ENCODE data around the gene IQGAP3. TPM values are rescaled to one million over a fixed set of nuclear protein-coding genes. Genes with fewer than 3 reads are reported as not detected.

The IQGAP3 gene
- total and polyA plus RNA-seq, 2 experiments from 2014 or later, result 11.9 to 31.8 TPM

- Histone ChIP-seq H3K4me1 (ENCODE audit: insufficient read depth) (peaks cover 8% of the 10 kb centered on the region; the same call in 1 of the 2 replicates), H3K79me2 (replicated peaks; ENCODE audit: insufficient read depth) (no peaks in the 10 kb centered on the region), H3F3A (replicated peaks; ENCODE audit: low read depth) (peaks cover 34% of the 10 kb centered on the region), H3K36me3 (ENCODE audit: insufficient read depth) (peaks cover 5% of the 10 kb centered on the region), H2AFZ (no peak overlapping the region), H3K27me3 (ENCODE audit: insufficient read depth) (no peaks in the 10 kb centered on the region), H3K4me3 (peak overlapping the region; percentile 95), H4K20me1 (replicated peaks; ENCODE audit: insufficient read depth) (peaks cover 19% of the 10 kb centered on the region), H3K4me2 (peak overlapping the region; percentile 80), H3K27ac (ENCODE audit: low read depth) (peak overlapping the region; percentile 59; the same call in 1 of the 2 replicates), H3K9me2 (ENCODE audit: insufficient read depth) (no peaks in the 10 kb centered on the region)
- peaks cover 17% of the 10 kb centered on the region for H3K4me1 Mint-ChIP-seq
- peaks cover 4% of the 10 kb centered on the region for H3K27me3 Mint-ChIP-seq (ENCODE audit: insufficient read depth, low read depth, poor library complexity)
- peak; percentile 21 for DNase-seq (ENCODE audit: low spot score)
- ATAC-seq, result peak; percentile 29
- no peaks in the 10 kb centered on the region for H3K9me3 Mint-ChIP-seq
- no peak for TF ChIP-seq STAT1 (IDR thresholded peaks at IDR 0.05; ENCODE audit: unreplicated experiment)
- no peak for TF ChIP-seq ETS1 (IDR thresholded peaks at IDR 0.05)
- TF ChIP-seq POLR2AphosphoS5 (IDR thresholded peaks at IDR 0.05; ENCODE audit: low read depth), result peak; percentile 41; the same call in 1 of the 2 replicates
- peak overlapping the region; percentile 82 for H3K4me3 Mint-ChIP-seq
- peak overlapping the region; percentile 75; the same call in 1 of the 2 replicates for H3K27ac Mint-ChIP-seq
- H3K36me3 Mint-ChIP-seq (ENCODE audit: low read depth), result peaks cover 48% of the 10 kb centered on the region
Observed at GRCh38 chr1:156592158-156592909, 20.0 kb upstream of the IQGAP3 start.

DNA sequence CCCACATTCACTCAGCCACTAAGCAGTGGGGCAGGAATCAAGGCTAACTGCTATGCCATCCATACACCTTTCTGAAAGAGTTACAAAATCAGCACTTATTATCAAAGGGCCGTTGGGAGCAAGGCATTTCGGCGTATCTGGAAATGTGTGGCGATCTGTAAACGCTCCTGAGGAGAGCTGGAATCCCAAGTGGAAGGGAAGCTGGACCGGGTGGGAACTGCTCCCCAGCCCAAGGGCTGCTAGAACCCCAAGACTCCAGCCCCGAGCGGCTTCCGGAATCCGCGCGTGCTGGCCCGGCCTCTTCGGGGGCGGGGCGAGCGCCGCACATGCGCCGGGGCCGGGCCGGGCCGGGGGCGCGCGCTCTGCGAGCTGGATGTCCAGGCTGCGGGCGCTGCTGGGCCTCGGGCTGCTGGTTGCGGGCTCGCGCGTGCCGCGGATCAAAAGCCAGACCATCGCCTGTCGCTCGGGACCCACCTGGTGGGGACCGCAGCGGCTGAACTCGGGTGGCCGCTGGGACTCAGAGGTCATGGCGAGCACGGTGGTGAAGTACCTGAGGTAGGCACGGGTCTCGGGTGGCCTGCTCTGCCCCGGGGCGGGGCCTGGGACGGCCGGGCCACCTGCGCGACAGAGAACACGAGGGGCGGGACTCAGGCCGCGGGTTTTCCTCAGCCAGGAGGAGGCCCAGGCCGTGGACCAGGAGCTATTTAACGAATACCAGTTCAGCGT lies 19.2 kb upstream of the IQGAP3 start, which contains the start of gene NAXE:
NAXE (plus strand) TSS at position 345 of the 726 bp plus-strand sequence; CDS start at position 374, 29 bp downstream.
- Histone ChIP-seq H4K20me1 (replicated peaks; ENCODE audit: insufficient read depth) (peaks cover 17% of the 10 kb centered on the region), H2AFZ (peak within 1 kb of the TSS; percentile 83), H3K27ac (ENCODE audit: low read depth) (peak within 1 kb of the TSS; percentile 80; the same call in 1 of the 2 replicates), H3K4me3 (peak within 1 kb of the TSS; percentile 95), H3K4me1 (ENCODE audit: insufficient read depth) (peaks cover 8% of the 10 kb centered on the region; the same call in 1 of the 2 replicates), H3K36me3 (ENCODE audit: insufficient read depth) (peaks cover 5% of the 10 kb centered on the region), H3K27me3 (ENCODE audit: insufficient read depth) (no peaks in the 10 kb centered on the region), H3K4me2 (peak within 1 kb of the TSS; percentile 80), H3K9me2 (ENCODE audit: insufficient read depth) (no peaks in the 10 kb centered on the region), H3K79me2 (replicated peaks; ENCODE audit: insufficient read depth) (no peaks in the 10 kb centered on the region), H3F3A (replicated peaks; ENCODE audit: low read depth) (peaks cover 29% of the 10 kb centered on the region)
- H3K4me3 Mint-ChIP-seq, result peak within 1 kb of the TSS; percentile 82
- H3K27me3 Mint-ChIP-seq (ENCODE audit: insufficient read depth, low read depth, poor library complexity), result peaks cover 4% of the 10 kb centered on the region
- peaks cover 17% of the 10 kb centered on the region for H3K4me1 Mint-ChIP-seq
- H3K36me3 Mint-ChIP-seq (ENCODE audit: low read depth), result peaks cover 41% of the 10 kb centered on the region
- peak; percentile 95 for ATAC-seq
- H3K27ac Mint-ChIP-seq, result peak within 1 kb of the TSS; percentile 95
- no peaks in the 10 kb centered on the region for H3K9me3 Mint-ChIP-seq
- DNase-seq (ENCODE audit: low spot score), result peak; percentile 94
- TF ChIP-seq POLR2AphosphoS5 (IDR thresholded peaks at IDR 0.05; ENCODE audit: low read depth), result peak; percentile 82
- TF ChIP-seq NANOG (IDR thresholded peaks at IDR 0.05; ENCODE audit: borderline replicate concordance), result no peak

DNA sequence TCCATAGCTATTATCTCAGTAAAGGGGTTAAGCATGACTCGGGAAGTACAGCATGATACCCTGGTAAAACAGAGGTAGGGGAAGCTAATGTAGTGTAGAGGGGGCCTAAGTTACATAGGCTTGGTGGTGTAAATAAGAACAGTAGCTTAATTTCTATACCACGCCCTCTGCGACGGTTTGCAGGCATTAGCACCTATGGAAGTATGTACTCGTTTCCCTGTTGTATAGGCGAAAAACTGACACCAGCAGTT lies 18.7 kb upstream of the IQGAP3 start:
- Histone ChIP-seq H3K4me2 (peak overlapping the region; percentile 80), H3K9me2 (ENCODE audit: insufficient read depth) (no peaks in the 10 kb centered on the region), H2AFZ (peak overlapping the region; percentile 83), H3K4me3 (peak overlapping the region; percentile 95), H3F3A (replicated peaks; ENCODE audit: low read depth) (peaks cover 24% of the 10 kb centered on the region), H3K79me2 (replicated peaks; ENCODE audit: insufficient read depth) (no peaks in the 10 kb centered on the region), H3K27me3 (ENCODE audit: insufficient read depth) (no peaks in the 10 kb centered on the region), H3K36me3 (ENCODE audit: insufficient read depth) (peaks cover 5% of the 10 kb centered on the region), H3K27ac (ENCODE audit: low read depth) (peak overlapping the region; percentile 80; the same call in 1 of the 2 replicates), H4K20me1 (replicated peaks; ENCODE audit: insufficient read depth) (peaks cover 12% of the 10 kb centered on the region; the same call in 1 of the 2 replicates), H3K4me1 (ENCODE audit: insufficient read depth) (peaks cover 8% of the 10 kb centered on the region; the same call in 1 of the 2 replicates)
- no peaks in the 10 kb centered on the region for H3K9me3 Mint-ChIP-seq
- H3K4me3 Mint-ChIP-seq, result peak overlapping the region; percentile 82
- ATAC-seq (peak; percentile 18), DNase-seq (ENCODE audit: low spot score) (peak; percentile 46)
- H3K36me3 Mint-ChIP-seq (ENCODE audit: low read depth), result peaks cover 36% of the 10 kb centered on the region
- peaks cover 4% of the 10 kb centered on the region for H3K27me3 Mint-ChIP-seq (ENCODE audit: insufficient read depth, low read depth, poor library complexity)
- H3K4me1 Mint-ChIP-seq, result peaks cover 17% of the 10 kb centered on the region
- peak overlapping the region; percentile 95 for H3K27ac Mint-ChIP-seq
- no peak for TF ChIP-seq ETS1 (IDR thresholded peaks at IDR 0.05)
- TF ChIP-seq ZNF331 (CRISPR knock-in tag; IDR thresholded peaks at IDR 0.05; ENCODE audit: low read depth), result no peak
- TF ChIP-seq ZNF114 (CRISPR knock-in tag; IDR thresholded peaks at IDR 0.05), result no peak
- TF ChIP-seq, protein P1, sequence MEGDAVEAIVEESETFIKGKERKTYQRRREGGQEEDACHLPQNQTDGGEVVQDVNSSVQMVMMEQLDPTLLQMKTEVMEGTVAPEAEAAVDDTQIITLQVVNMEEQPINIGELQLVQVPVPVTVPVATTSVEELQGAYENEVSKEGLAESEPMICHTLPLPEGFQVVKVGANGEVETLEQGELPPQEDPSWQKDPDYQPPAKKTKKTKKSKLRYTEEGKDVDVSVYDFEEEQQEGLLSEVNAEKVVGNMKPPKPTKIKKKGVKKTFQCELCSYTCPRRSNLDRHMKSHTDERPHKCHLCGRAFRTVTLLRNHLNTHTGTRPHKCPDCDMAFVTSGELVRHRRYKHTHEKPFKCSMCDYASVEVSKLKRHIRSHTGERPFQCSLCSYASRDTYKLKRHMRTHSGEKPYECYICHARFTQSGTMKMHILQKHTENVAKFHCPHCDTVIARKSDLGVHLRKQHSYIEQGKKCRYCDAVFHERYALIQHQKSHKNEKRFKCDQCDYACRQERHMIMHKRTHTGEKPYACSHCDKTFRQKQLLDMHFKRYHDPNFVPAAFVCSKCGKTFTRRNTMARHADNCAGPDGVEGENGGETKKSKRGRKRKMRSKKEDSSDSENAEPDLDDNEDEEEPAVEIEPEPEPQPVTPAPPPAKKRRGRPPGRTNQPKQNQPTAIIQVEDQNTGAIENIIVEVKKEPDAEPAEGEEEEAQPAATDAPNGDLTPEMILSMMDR (conservative IDR thresholded peaks at IDR 0.05; ENCODE audit: low read depth in 2 of 2), result no peak
- TF ChIP-seq EZH2 (IDR thresholded peaks at IDR 0.05; ENCODE audit: low read depth, unreplicated experiment), result no peak
- no peak for TF ChIP-seq EZH2phosphoT487 (IDR thresholded peaks at IDR 0.05; ENCODE audit: unreplicated experiment)

Data from GM23338 (cell line).